GM18858 (cell line): Measurements from ENCODE around the gene SMU1.
"Not testable (repeated sequence)": the region's sequence is repeated elsewhere in the genome, so short reads cannot be mapped to it uniquely, and the experiment has no call there.

Experiments used
- ATAC-seq: cut with Tn5 transposase; IDR thresholded peaks from one replicate; pipeline ENCODE4 v1.9.1; 2021; ENCODE audit not compliant: unreplicated experiment

SMU1 gene

GRCh38 chr9:33105959-33106358 lies 29.5 kb upstream of the SMU1 start:
- ATAC-seq: no peak

GRCh38 chr9:33105504-33105903 lies 29.0 kb upstream of the SMU1 start:
- ATAC-seq: no peak

GRCh38 chr9:33104401-33104800 lies 27.9 kb upstream of the SMU1 start:
- no peak for ATAC-seq

GRCh38 chr9:33103501-33104281 lies 27.2 kb upstream of the SMU1 start:
- ATAC-seq: no peak

- ATAC-seq: no peak
Measured at GRCh38 chr9:33102551-33103210, 26.2 kb upstream of the SMU1 start.

- ATAC-seq: no peak
Measured at GRCh38 chr9:33101104-33101951, 24.9 kb upstream of the SMU1 start.

- ATAC-seq: no peak
Measured at GRCh38 chr9:33099754-33100153, 23.3 kb upstream of the SMU1 start.

GRCh38 chr9:33097192-33097591 lies 20.7 kb upstream of the SMU1 start:
- no peak for ATAC-seq

GRCh38 chr9:33092634-33093033 lies 16.2 kb upstream of the SMU1 start:
- ATAC-seq: no peak

- ATAC-seq: not testable (repeated sequence)
Measured at GRCh38 chr9:33085672-33086071, 9.2 kb upstream of the SMU1 start.

GRCh38 chr9:33082538-33083326 lies 6.3 kb upstream of the SMU1 start:
- no peak for ATAC-seq

GRCh38 chr9:33082128-33082527 lies 5.7 kb upstream of the SMU1 start:
- no peak for ATAC-seq

- ATAC-seq: peak; percentile 49
Measured at GRCh38 chr9:33081128-33081851, 4.8 kb upstream of the SMU1 start.

- no peak for ATAC-seq
Measured at GRCh38 chr9:33080534-33080933, 4.1 kb upstream of the SMU1 start.

GRCh38 chr9:33068991-33069390 lies 7.5 kb downstream of the SMU1 start:
- ATAC-seq: no peak

- ATAC-seq: peak; percentile 84
Measured at GRCh38 chr9:33065157-33066076, 11.1 kb downstream of the SMU1 start.

- no peak for ATAC-seq
Measured at GRCh38 chr9:33051144-33051543, 25.3 kb downstream of the SMU1 start.

GRCh38 chr9:33049680-33050361 lies 26.7 kb downstream of the SMU1 start:
- peak; percentile 84 for ATAC-seq

- no peak for ATAC-seq
Measured at GRCh38 chr9:33048054-33048465, 28.4 kb downstream of the SMU1 start.
